Esophagus squamous epithelium (tissue), 5 donors: Measurements from ENCODE around the gene RASSF1. TPM values are rescaled to one million over a fixed set of nuclear protein-coding genes. Genes with fewer than 3 reads are reported as not detected.

ENCODE experiments used
- DNase-seq: peaks from one replicate; lab custom pipeline; 2025; lab: John Stamatoyannopoulos, UW
- H3K27ac ChIP-seq, 4 donors: fragments of 200-600 bp; sonication (generic); one replicate each; pipeline ENCODE4 v1.5.1; 2016 to 2019; ENCODE audit warnings: mild to moderate bottlenecking in 1 of 4
- H3K27me3 ChIP-seq, 4 donors: fragments of 200-600 bp; sonication (generic); 1 replicate in 3 of 4; 2 replicates in 1 of 4; pipeline versions ENCODE4 v1.5.1 to v1.6.0; 2017 to 2021; ENCODE audit warnings: antibody characterized with exemption in 1 of 4
- H3K36me3 ChIP-seq, 3 donors: fragments of 200-600 bp; sonication (generic); one replicate each; pipeline ENCODE4 v1.5.1; 2016 to 2019
- H3K4me1 ChIP-seq, 3 donors: fragments of 200-600 bp; sonication (generic); one replicate each; pipeline ENCODE4 v1.5.1; 2017 to 2019
- H3K4me3 ChIP-seq, 4 donors: fragments of 200-600 bp; sonication (generic); 1 replicate in 3 of 4; 2 replicates in 1 of 4; pipeline ENCODE4 v1.5.1; 2016 to 2019; ENCODE audit warnings: mild to moderate bottlenecking in 2 of 4, moderate library complexity in 1 of 4
- H3K9me3 ChIP-seq, 3 donors: fragments of 200-600 bp; sonication (generic); one replicate each; pipeline ENCODE4 v1.5.1; 2016 to 2019
- CTCF ChIP-seq, 6 experiments: fragments of 450-650 bp in 4 of 6; fragments of 200-600 bp in 2 of 6; sonication (generic) in 2 of 6; IDR thresholded peaks; one replicate each; pipeline ENCODE4 v1.5.1; 2016 to 2019; ENCODE audit warnings: antibody characterized with exemption in 6 of 6, mild to moderate bottlenecking in 4 of 6, moderate library complexity in 4 of 6
- POLR2A ChIP-seq, 4 donors: fragments of 450-650 bp; IDR thresholded peaks; one replicate each; pipeline ENCODE4 v1.6.1; 2017; ENCODE audit warnings: antibody characterized with exemption in 4 of 4, mild to moderate bottlenecking in 4 of 4, moderate library complexity in 3 of 4
- WGBS, 2 donors: methylation state at CpG; one replicate each; pipeline ENCODE4 v1.1.5; 2018; 5-methylcytosine and 5-hydroxymethylcytosine counted together
- intact Hi-C: fragments of 100-400 bp; cut with DNase I; formaldehyde crosslinking; loops from one replicate; pipeline ENCODE4 v1.15.0; 2022
- total RNA-seq, 4 donors: library from RNA; depleted of rRNA; stranded (reverse); fragments of >200 nt; gene quantifications; one replicate each; pipeline ENCODE4 v1.1.0, GENCODE V29; 2016
- donor health status: DM: yes; HTN: yes; CAD: no.

The RASSF1 gene
- total RNA-seq, 4 donors from 2014 or later, result 11.9 to 31.7 (median 24.9) TPM

- no peaks in the 10 kb centered on the region for H3K9me3 ChIP-seq
- H3K4me3 ChIP-seq, result peak overlapping the region; percentile 83 to 94 (median 86)
- DNase-seq, result no peak
- WGBS, 2 donors, result 43 to 78% methylated on average over 3 to 4 of the region's 4 CpGs
- no peaks in the 10 kb centered on the region for H3K27me3 ChIP-seq
- peaks cover 34 to 72% (median 35%) of the 10 kb centered on the region in 3 donors for H3K4me1 ChIP-seq
- intact Hi-C loops, result loop anchor here (10.0 kb wide), 1 partner anchor 52 kb away; the partner anchor contains the start of gene LSMEM2
- peaks cover 22 to 50% (median 23%) of the 10 kb centered on the region in 3 donors for H3K36me3 ChIP-seq
- peak overlapping the region; percentile 85 to 93 (median 90) for H3K27ac ChIP-seq
- TF ChIP-seq POLR2A (IDR thresholded peaks at IDR 0.05) (no peak), CTCF (IDR thresholded peaks at IDR 0.05) (no peak)
Observed at GRCh38 chr3:50327129-50327528, 13.5 kb downstream of the RASSF1 start.

- DNase-seq, result no peak
- 83 to 85% methylated on average over 2 to 7 of the region's 8 CpGs for WGBS, 2 donors
- intact Hi-C loops, result loop anchor here (10.0 kb wide), 1 partner anchor 51 kb away; the partner anchor contains the start of gene LSMEM2
- Histone ChIP-seq H3K4me1 (peaks cover 39 to 75% (median 40%) of the 10 kb centered on the region in 3 donors), H3K4me3 (no peak overlapping the region), H3K9me3 (no peaks in the 10 kb centered on the region), H3K36me3 (peaks cover 13 to 41% (median 16%) of the 10 kb centered on the region in 3 donors), H3K27ac (peak overlapping the region in 3 of 4 donors; percentile 6 to 98 (median 94)), H3K27me3 (no peaks in the 10 kb centered on the region)
- TF ChIP-seq POLR2A (IDR thresholded peaks at IDR 0.05), result no peak
- no peak for TF ChIP-seq CTCF (IDR thresholded peaks at IDR 0.05)
Observed at GRCh38 chr3:50326182-50326541, 14.5 kb downstream of the RASSF1 start.

GRCh38 chr3:50325497-50326181 is 15.0 kb downstream of the RASSF1 start:
- H3K27me3 ChIP-seq, result no peaks in the 10 kb centered on the region
- peak overlapping the region in 3 of 4 donors; percentile 94 to 98 (median 98) for H3K27ac ChIP-seq
- TF ChIP-seq POLR2A (IDR thresholded peaks at IDR 0.05), result no peak
- TF ChIP-seq CTCF (IDR thresholded peaks at IDR 0.05), result no peak
- H3K4me1 ChIP-seq, result peaks cover 40 to 78% (median 40%) of the 10 kb centered on the region in 3 donors
- no peak for DNase-seq
- no peaks in the 10 kb centered on the region for H3K9me3 ChIP-seq
- intact Hi-C loops, result loop anchor here (10.0 kb wide), 1 partner anchor 51 kb away; the partner anchor contains the start of gene LSMEM2
- peaks cover 9 to 35% (median 13%) of the 10 kb centered on the region in 3 donors for H3K36me3 ChIP-seq
- WGBS, 2 donors, result 79 to 85% methylated on average over 2 to 7 of the region's 11 CpGs
- no peak overlapping the region for H3K4me3 ChIP-seq

- DNase-seq, result no peak
- WGBS, 2 donors, result 86 to 100% methylated on average over 1 of the region's 2 CpGs
- Histone ChIP-seq H3K27me3 (no peaks in the 10 kb centered on the region), H3K27ac (peak overlapping the region in 3 of 4 donors; percentile 94 to 98 (median 98)), H3K9me3 (no peaks in the 10 kb centered on the region), H3K36me3 (peaks cover 5 to 31% (median 8%) of the 10 kb centered on the region in 3 donors), H3K4me1 (peaks cover 45 to 83% (median 45%) of the 10 kb centered on the region in 3 donors), H3K4me3 (no peak overlapping the region)
- intact Hi-C loops, result loop anchor here (10.0 kb wide), 1 partner anchor 50 kb away; the partner anchor contains the start of gene LSMEM2
- no peak for TF ChIP-seq POLR2A (IDR thresholded peaks at IDR 0.05)
- no peak for TF ChIP-seq CTCF (IDR thresholded peaks at IDR 0.05)
Observed at GRCh38 chr3:50325113-50325480, 15.5 kb downstream of the RASSF1 start.
